ENCODE data around the gene ARHGEF4. TPM values are rescaled to one million over a fixed set of nuclear protein-coding genes. Genes with fewer than 3 reads are reported as not detected.

Gene ARHGEF4
- total RNA-seq, 2 donors from 2014 or later = 0.77 to 1.5 TPM

GRCh38 chr2:131039908-131040660 lies 203.4 kb downstream of the ARHGEF4 start:
- DNase-seq = no peak
- no peaks in the 10 kb centered on the region for H3K9me3 ChIP-seq (ENCODE audit: control insufficient read depth, low read length, poor library complexity, severe bottlenecking)
- peak overlapping the region; percentile 90 for H3K4me3 Mint-ChIP-seq
- no peak overlapping the region for H3K27ac Mint-ChIP-seq
- ATAC-seq = peak; percentile 50
- peaks cover 20% of the 10 kb centered on the region for H3K4me1 Mint-ChIP-seq
- no peaks in the 10 kb centered on the region for H3K36me3 Mint-ChIP-seq (ENCODE audit: low read depth)
- H3K27me3 Mint-ChIP-seq = peaks cover 18% of the 10 kb centered on the region

- Mint-ChIP-seq H3K27ac (peak overlapping the region; percentile 66), H3K4me1 (peaks cover 20% of the 10 kb centered on the region), H3K4me3 (peak overlapping the region; percentile 90), H3K27me3 (peaks cover 15% of the 10 kb centered on the region), H3K36me3 (ENCODE audit: low read depth) (no peaks in the 10 kb centered on the region)
- peak; percentile 21 for ATAC-seq
- H3K9me3 ChIP-seq (ENCODE audit: control insufficient read depth, low read length, poor library complexity, severe bottlenecking) = no peaks in the 10 kb centered on the region
- DNase-seq = no peak
Measured at GRCh38 chr2:131040661-131041401, 204.1 kb downstream of the ARHGEF4 start.

- H3K9me3 ChIP-seq (ENCODE audit: control insufficient read depth, low read length, poor library complexity, severe bottlenecking) = no peaks in the 10 kb centered on the region
- peaks cover 20% of the 10 kb centered on the region for H3K4me1 Mint-ChIP-seq
- H3K36me3 Mint-ChIP-seq (ENCODE audit: low read depth) = peaks cover under 1% of the 10 kb centered on the region
- ATAC-seq = peak; percentile 12
- no peak for DNase-seq
- peak overlapping the region; percentile 66 for H3K27ac Mint-ChIP-seq
- peaks cover 11% of the 10 kb centered on the region for H3K27me3 Mint-ChIP-seq
- peak overlapping the region; percentile 90 for H3K4me3 Mint-ChIP-seq
Measured at GRCh38 chr2:131041402-131042147, 204.9 kb downstream of the ARHGEF4 start.

GRCh38 chr2:131042148-131042775 lies 205.5 kb downstream of the ARHGEF4 start:
- H3K9me3 ChIP-seq (ENCODE audit: control insufficient read depth, low read length, poor library complexity, severe bottlenecking) = no peaks in the 10 kb centered on the region
- Mint-ChIP-seq H3K4me3 (no peak overlapping the region), H3K27me3 (peaks cover 5% of the 10 kb centered on the region), H3K36me3 (ENCODE audit: low read depth) (peaks cover 3% of the 10 kb centered on the region), H3K27ac (no peak overlapping the region), H3K4me1 (peaks cover 20% of the 10 kb centered on the region)
- DNase-seq (no peak), ATAC-seq (no peak)

- H3K9me3 ChIP-seq (ENCODE audit: control insufficient read depth, low read length, poor library complexity, severe bottlenecking) = no peaks in the 10 kb centered on the region
- peak overlapping the region; percentile 36 for H3K4me3 Mint-ChIP-seq
- H3K36me3 Mint-ChIP-seq (ENCODE audit: low read depth) = peaks cover 5% of the 10 kb centered on the region
- H3K27ac Mint-ChIP-seq = no peak overlapping the region
- H3K4me1 Mint-ChIP-seq = peaks cover 22% of the 10 kb centered on the region
- DNase-seq (no peak), ATAC-seq (no peak)
- H3K27me3 Mint-ChIP-seq = no peaks in the 10 kb centered on the region
Measured at GRCh38 chr2:131043199-131044074, 206.7 kb downstream of the ARHGEF4 start.

GRCh38 chr2:131044075-131044756 lies 207.5 kb downstream of the ARHGEF4 start:
- H3K9me3 ChIP-seq (ENCODE audit: control insufficient read depth, low read length, poor library complexity, severe bottlenecking) = no peaks in the 10 kb centered on the region
- peaks cover 22% of the 10 kb centered on the region for H3K4me1 Mint-ChIP-seq
- no peak for ATAC-seq
- H3K36me3 Mint-ChIP-seq (ENCODE audit: low read depth) = peaks cover 8% of the 10 kb centered on the region
- H3K27me3 Mint-ChIP-seq = no peaks in the 10 kb centered on the region
- H3K27ac Mint-ChIP-seq = no peak overlapping the region
- H3K4me3 Mint-ChIP-seq = no peak overlapping the region
- DNase-seq = no peak

GRCh38 chr2:131044757-131045150 lies 208.0 kb downstream of the ARHGEF4 start:
- H3K4me1 Mint-ChIP-seq = peaks cover 21% of the 10 kb centered on the region

GRCh38 chr2:131045286-131046027 lies 208.7 kb downstream of the ARHGEF4 start:
- Mint-ChIP-seq H3K27ac (no peak overlapping the region), H3K27me3 (no peaks in the 10 kb centered on the region), H3K4me1 (peaks cover 22% of the 10 kb centered on the region), H3K4me3 (no peak overlapping the region), H3K36me3 (ENCODE audit: low read depth) (peaks cover 12% of the 10 kb centered on the region)
- no peak for DNase-seq
- ATAC-seq = no peak
- H3K9me3 ChIP-seq (ENCODE audit: control insufficient read depth, low read length, poor library complexity, severe bottlenecking) = no peaks in the 10 kb centered on the region

More at GRCh38 chr2:131044757-131045150, 208.0 kb downstream of the ARHGEF4 start:
- DNase-seq (no peak), ATAC-seq (no peak)
- Mint-ChIP-seq H3K27me3 (no peaks in the 10 kb centered on the region), H3K36me3 (ENCODE audit: low read depth) (peaks cover 9% of the 10 kb centered on the region), H3K27ac (no peak overlapping the region), H3K4me3 (no peak overlapping the region)
- H3K9me3 ChIP-seq (ENCODE audit: control insufficient read depth, low read length, poor library complexity, severe bottlenecking) = no peaks in the 10 kb centered on the region

- peaks cover 18% of the 10 kb centered on the region for H3K4me1 Mint-ChIP-seq
- H3K27ac Mint-ChIP-seq = peak overlapping the region; percentile 63
- no peaks in the 10 kb centered on the region for H3K27me3 Mint-ChIP-seq
- H3K36me3 Mint-ChIP-seq (ENCODE audit: low read depth) = peaks cover 12% of the 10 kb centered on the region
- ATAC-seq (no peak), DNase-seq (no peak)
- peak overlapping the region; percentile 36 for H3K4me3 Mint-ChIP-seq
- no peaks in the 10 kb centered on the region for H3K9me3 ChIP-seq (ENCODE audit: control insufficient read depth, low read length, poor library complexity, severe bottlenecking)
Measured at GRCh38 chr2:131046028-131046917, 209.6 kb downstream of the ARHGEF4 start.

GRCh38 chr2:131046918-131047652 lies 210.4 kb downstream of the ARHGEF4 start:
- H3K36me3 Mint-ChIP-seq (ENCODE audit: low read depth) = peaks cover 18% of the 10 kb centered on the region
- DNase-seq = no peak

More at GRCh38 chr2:131046918-131047652, 210.4 kb downstream of the ARHGEF4 start:
- Mint-ChIP-seq H3K4me1 (peaks cover 16% of the 10 kb centered on the region), H3K27me3 (no peaks in the 10 kb centered on the region), H3K27ac (peak overlapping the region; percentile 63), H3K4me3 (no peak overlapping the region)
- ATAC-seq = no peak
- no peaks in the 10 kb centered on the region for H3K9me3 ChIP-seq (ENCODE audit: control insufficient read depth, low read length, poor library complexity, severe bottlenecking)
